Activated CD4-positive, alpha-beta T cell treated with anti-CD3 and anti-CD28 coated beads, Interleukin-10, Interleukin-2, amounts not matched to agents 100 ng/mL and 50 ng/mL, durations not matched to agents 16 hours and 8 hours (primary cell): ENCODE results near the gene PNPLA2.

ENCODE experiments used
- DNase-seq: peaks from one replicate; pipeline ENCODE4 v3.0.0-alpha.2; 2020

PNPLA2 gene

GRCh38 chr11:819943-820649 lies 1.4 kb downstream of the PNPLA2 start:
- DNase-seq = peak; percentile 94

- no peak for DNase-seq
Observed at GRCh38 chr11:820655-821511, 2.2 kb downstream of the PNPLA2 start.

GRCh38 chr11:821512-822371 lies 3.0 kb downstream of the PNPLA2 start:
- DNase-seq = no peak

- no peak for DNase-seq
Observed at GRCh38 chr11:823441-824291, 5.0 kb downstream of the PNPLA2 start.

GRCh38 chr11:824292-824880 lies 5.7 kb downstream of the PNPLA2 start:
- no peak for DNase-seq

GRCh38 chr11:824942-825341 lies 6.2 kb downstream of the PNPLA2 start:
- DNase-seq = no peak

- DNase-seq = no peak
Observed at GRCh38 chr11:825366-826226, 6.9 kb downstream of the PNPLA2 start.

GRCh38 chr11:826227-826621 lies 7.5 kb downstream of the PNPLA2 start:
- no peak for DNase-seq

- no peak for DNase-seq
Observed at GRCh38 chr11:826836-827145, 8.1 kb downstream of the PNPLA2 start.

- DNase-seq = no peak
Observed at GRCh38 chr11:827146-827896, 8.6 kb downstream of the PNPLA2 start.

- no peak for DNase-seq
Observed at GRCh38 chr11:827897-828192, 9.1 kb downstream of the PNPLA2 start, which contains the start of gene CRACR2B. CRACR2B (plus strand) TSS chr11:827919; CDS start chr11:828608, 689 bp downstream.

- DNase-seq = no peak
Observed at GRCh38 chr11:828506-829175, 9.9 kb downstream of the PNPLA2 start.

- no peak for DNase-seq
Observed at GRCh38 chr11:829176-829846, 10.6 kb downstream of the PNPLA2 start.

GRCh38 chr11:829847-830294 lies 11.2 kb downstream of the PNPLA2 start:
- no peak for DNase-seq

- DNase-seq = peak; percentile 66
Observed at GRCh38 chr11:830295-831117, 11.8 kb downstream of the PNPLA2 start.

GRCh38 chr11:831118-831864 lies 12.6 kb downstream of the PNPLA2 start:
- no peak for DNase-seq

- no peak for DNase-seq
Observed at GRCh38 chr11:831961-832528, 13.3 kb downstream of the PNPLA2 start.
